ENCODE measurements around the gene SERGEF. TPM values are rescaled to one million over a fixed set of nuclear protein-coding genes. Genes with fewer than 3 reads are reported as not detected.
A peak's percentile ranks its signal among the peaks of the same experiment; 100 is the strongest.

The SERGEF gene
- polyA plus RNA-seq, 3 donors = 14.3 to 33.7 (median 33.3) TPM

GRCh38 chr11:17923217-17923616, 89.6 kb downstream of the SERGEF start:
- Histone ChIP-seq H3K4me1 (ENCODE audit: control insufficient read depth in 1 of 2, insufficient read depth in 2 of 2, low read length in 2 of 2) (peaks cover 20 to 28% of the 10 kb centered on the region in 2 donors), H3K27me3 (ENCODE audit: control insufficient read depth in 2 of 2, insufficient read depth in 2 of 2, low read length in 2 of 2) (no peaks in the 10 kb centered on the region), H3K9ac (ENCODE audit: insufficient read depth, low read length, poor library complexity, severe bottlenecking) (no peak overlapping the region), H3K9me3 (replicated peaks in 1 of 2; ENCODE audit: control insufficient read depth in 1 of 2, insufficient read depth in 1 of 2, low read length in 2 of 2) (no peaks in the 10 kb centered on the region), H3K27ac (ENCODE audit: low read depth in 1 of 2, low read length in 2 of 2) (peak overlapping the region in 1 of 2 donors; percentile 67), H3K36me3 (replicated peaks in 1 of 2; ENCODE audit: control insufficient read depth in 1 of 2, insufficient read depth in 2 of 2, low read length in 2 of 2) (peaks cover 0 to 22% of the 10 kb centered on the region in 2 donors), H3K79me2 (ENCODE audit: insufficient read depth, low read length) (no peaks in the 10 kb centered on the region), H2AFZ (ENCODE audit: insufficient read depth, low read depth, low read length, poor library complexity, severe bottlenecking) (no peak overlapping the region), H3K4me3 (replicated peaks in 1 of 3; ENCODE audit: low read depth in 2 of 3, low read length in 3 of 3) (no peak overlapping the region), H4K20me1 (ENCODE audit: insufficient read depth, low read length) (no peaks in the 10 kb centered on the region), H3K4me2 (replicated peaks; ENCODE audit: extremely low read depth, low read length, poor library complexity, severe bottlenecking) (no peak overlapping the region)
- Mint-ChIP-seq H3K36me3 (peaks cover 11 to 41% of the 10 kb centered on the region in 2 donors), H3K27ac (peak overlapping the region in 2 of 7 donors; percentile 21 to 91), H3K4me3 (no peak overlapping the region), H3K4me1 (peaks cover 42% of the 10 kb centered on the region), H3K9me3 (no peaks in the 10 kb centered on the region), H3K27me3 (ENCODE audit: low read depth in 3 of 3) (peaks cover 0 to 2% (median 0%) of the 10 kb centered on the region in 3 donors)
- intact Hi-C loops (cut with micrococcal nuclease) = no loop called here
- no peak for TF ChIP-seq CTCF (IDR thresholded peaks at IDR 0.05)
- DNase-seq = no peak
- 90% methylated on average over 2 of the region's 3 CpGs for WGBS (ENCODE audit: insufficient coverage)

DNA sequence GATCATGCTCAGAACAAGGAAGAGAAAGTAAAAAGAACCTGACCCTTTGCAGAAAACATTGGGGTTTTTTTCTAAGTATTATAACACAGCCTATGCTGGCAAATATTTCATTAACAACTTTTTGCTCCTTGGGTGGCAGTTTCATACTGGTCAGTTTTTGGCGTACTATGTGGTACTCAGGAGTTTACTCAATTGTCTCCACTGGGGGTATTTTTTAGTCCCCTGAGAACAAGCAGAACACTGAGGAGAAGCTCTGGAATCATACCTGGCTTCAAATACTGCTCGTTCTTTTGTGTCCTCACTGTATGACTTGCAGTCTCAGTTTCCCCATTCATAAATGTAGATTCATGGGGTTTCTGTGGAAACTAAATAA, 90.4 kb downstream of the SERGEF start:
- Histone ChIP-seq H3K36me3 (replicated peaks in 1 of 2; ENCODE audit: control insufficient read depth in 1 of 2, insufficient read depth in 2 of 2, low read length in 2 of 2) (peaks cover 0 to 25% of the 10 kb centered on the region in 2 donors), H3K9me3 (replicated peaks in 1 of 2; ENCODE audit: control insufficient read depth in 1 of 2, insufficient read depth in 1 of 2, low read length in 2 of 2) (no peaks in the 10 kb centered on the region), H4K20me1 (ENCODE audit: insufficient read depth, low read length) (no peaks in the 10 kb centered on the region), H3K27ac (ENCODE audit: low read depth in 1 of 2, low read length in 2 of 2) (peak overlapping the region; percentile 39 to 67), H3K4me3 (replicated peaks in 1 of 3; ENCODE audit: low read depth in 2 of 3, low read length in 3 of 3) (peak overlapping the region in 1 of 3 experiments; percentile 24), H3K9ac (ENCODE audit: insufficient read depth, low read length, poor library complexity, severe bottlenecking) (peak overlapping the region; percentile 27), H3K27me3 (ENCODE audit: control insufficient read depth in 2 of 2, insufficient read depth in 2 of 2, low read length in 2 of 2) (no peaks in the 10 kb centered on the region), H3K4me1 (ENCODE audit: control insufficient read depth in 1 of 2, insufficient read depth in 2 of 2, low read length in 2 of 2) (peaks cover 20 to 28% of the 10 kb centered on the region in 2 donors), H3K79me2 (ENCODE audit: insufficient read depth, low read length) (no peaks in the 10 kb centered on the region), H2AFZ (ENCODE audit: insufficient read depth, low read depth, low read length, poor library complexity, severe bottlenecking) (no peak overlapping the region), H3K4me2 (replicated peaks; ENCODE audit: extremely low read depth, low read length, poor library complexity, severe bottlenecking) (peak overlapping the region; percentile 57)
- 38% methylated on average over 1 of the region's 2 CpGs for WGBS (ENCODE audit: insufficient coverage)
- H3K27me3 Mint-ChIP-seq (ENCODE audit: low read depth in 3 of 3) = peaks cover 0 to 2% (median 0%) of the 10 kb centered on the region in 3 donors
- peaks cover 11 to 42% of the 10 kb centered on the region in 2 donors for H3K36me3 Mint-ChIP-seq
- H3K4me1 Mint-ChIP-seq = peaks cover 42% of the 10 kb centered on the region
- H3K4me3 Mint-ChIP-seq = peak overlapping the region in 1 of 2 donors; percentile 46
- no peak for TF ChIP-seq CTCF (IDR thresholded peaks at IDR 0.05)
- H3K9me3 Mint-ChIP-seq = no peaks in the 10 kb centered on the region
- H3K27ac Mint-ChIP-seq = peak overlapping the region in 4 of 7 donors; percentile 55 to 91 (median 83)
- no peak for DNase-seq
- intact Hi-C loops (cut with micrococcal nuclease) = no loop called here

Data from CD14-positive monocyte (primary cell).